SK-N-SH (cell line): ENCODE measurements around the gene MYORG. TPM values are rescaled to one million over a fixed set of nuclear protein-coding genes. Genes with fewer than 3 reads are reported as not detected.
"Not testable (repeated sequence)": the region's sequence is repeated elsewhere in the genome, so short reads cannot be mapped to it uniquely, and the experiment has no call there.

Source experiments
- CTCF ChIA-PET: fragments of 300-600, 350-600 bp; formaldehyde crosslinking; extraction: SDS; loops from one replicate; lab custom pipeline; 2021; lab: Yijun Ruan, JAX
- POLR2A ChIA-PET: fragments of 350-600 bp; sonication (Branson Sonifier 250); formaldehyde crosslinking; extraction: SDS; loops from one replicate; lab custom pipeline; 2020; ENCODE audit warnings: antibody characterized with exemption, inconsistent platforms; lab: Yijun Ruan, JAX
- DNase-seq: peaks from one replicate; pipeline ENCODE4 v3.0.0; 2012
- H2AFZ ChIP-seq: fragments of 200-600 bp; sonication (generic); 2 replicates; pipeline ENCODE4 v1.8.1; 2016; ENCODE audit warnings: antibody characterized with exemption, mild to moderate bottlenecking, low read depth
- H3F3A ChIP-seq: fragments of 200-600 bp; sonication (generic); replicated peaks from 2 replicates; pipeline ENCODE3; 2016; ENCODE audit warnings: antibody characterized with exemption, mild to moderate bottlenecking; ENCODE audit not compliant: insufficient read depth
- H3K27ac ChIP-seq, 2 experiments: fragments of 200-500 bp in 1 of 2; fragments of 200-600 bp in 1 of 2; sonication (Bioruptor generic) in 1 of 2; sonication (generic), shearing (Covaris generic) in 1 of 2; 2 replicates each; pipeline versions ENCODE4 v1.5.1 to v1.6.1; 2014 to 2016; ENCODE audit warnings: low read depth in 2 of 2, inconsistent platforms in 1 of 2, low read length in 1 of 2, mild to moderate bottlenecking in 1 of 2, mixed read lengths in 1 of 2
- H3K27me3 ChIP-seq: fragments of 200-600 bp; sonication (generic), shearing (Covaris generic); 2 replicates; pipeline ENCODE4 v1.6.1; 2016; ENCODE audit warnings: mixed run types; ENCODE audit not compliant: insufficient read depth
- H3K36me3 ChIP-seq, 2 experiments: fragments of 200-500 bp in 1 of 2; fragments of 200-600 bp in 1 of 2; sonication (Bioruptor generic) in 1 of 2; sonication (generic) in 1 of 2; replicated peaks in 1 of 2; 2 replicates each; pipeline versions ENCODE3 to v1.5.1; 2014 to 2016; ENCODE audit warnings: low read length in 1 of 2, mild to moderate bottlenecking in 1 of 2; ENCODE audit not compliant: insufficient read depth in 2 of 2, control insufficient read depth in 1 of 2
- H3K4me1 ChIP-seq, 2 experiments: fragments of 200-500 bp in 1 of 2; fragments of 200-600 bp in 1 of 2; sonication (Bioruptor generic) in 1 of 2; sonication (generic), shearing (Covaris generic) in 1 of 2; 2 replicates each; pipeline versions ENCODE4 v1.5.1 to v1.6.1; 2014 to 2016; ENCODE audit warnings: low read depth in 1 of 2, low read length in 1 of 2, mixed run types in 1 of 2; ENCODE audit not compliant: insufficient read depth in 2 of 2, control insufficient read depth in 1 of 2
- H3K4me2 ChIP-seq: fragments of 200-600 bp; sonication (generic), shearing (Covaris generic); 2 replicates; pipeline ENCODE4 v1.6.1; 2017; ENCODE audit warnings: mixed run types
- H3K4me3 ChIP-seq, 2 experiments: fragments of 200-500 bp in 1 of 2; fragments of 200-600 bp in 1 of 2; sonication (Bioruptor generic) in 1 of 2; sonication (generic), shearing (Covaris generic) in 1 of 2; 2 replicates each; pipeline versions ENCODE4 v1.5.1 to v1.8.1; 2014 to 2016; ENCODE audit warnings: low read depth in 2 of 2, inconsistent platforms in 1 of 2, low read length in 1 of 2, mild to moderate bottlenecking in 1 of 2, mixed read lengths in 1 of 2, moderate library complexity in 1 of 2
- H3K79me2 ChIP-seq: fragments of 200-600 bp; sonication (generic); 2 replicates; pipeline ENCODE4 v1.8.1; 2017; ENCODE audit warnings: mild to moderate bottlenecking; ENCODE audit not compliant: insufficient read depth
- H3K9ac ChIP-seq: fragments of 200-600 bp; sonication (generic); 2 replicates; pipeline ENCODE4 v1.6.1; 2017; ENCODE audit warnings: mixed run types
- H3K9me2 ChIP-seq: fragments of 200-600 bp; sonication (generic); 2 replicates; pipeline ENCODE4 v1.6.1; 2017; ENCODE audit warnings: mixed run types
- H3K9me3 ChIP-seq: fragments of 200-600 bp; sonication (generic); 2 replicates; pipeline ENCODE4 v1.6.1; 2017; ENCODE audit warnings: mixed run types, mild to moderate bottlenecking, moderate library complexity
- H4K20me1 ChIP-seq: fragments of 200-600 bp; sonication (generic); 2 replicates; pipeline ENCODE4 v1.6.1; 2017; ENCODE audit warnings: mild to moderate bottlenecking, mixed run types; ENCODE audit not compliant: insufficient read depth
- CHD2 ChIP-seq: fragments of 150-350 bp; IDR thresholded peaks from 2 replicates; pipeline ENCODE4 v1.6.1; 2018; ENCODE audit warnings: low read length; ENCODE audit not compliant: partially characterized antibody
- EP300 ChIP-seq, 2 experiments: IDR thresholded peaks; 2 replicates each; pipeline versions ENCODE4 v1.4.0 to v1.6.1; 2012; ENCODE audit warnings: borderline replicate concordance in 1 of 2, low read depth in 1 of 2, low read length in 1 of 2
- EZH2phosphoT487 ChIP-seq: fragments of 200-600 bp; sonication (generic); IDR thresholded peaks from 2 replicates; pipeline ENCODE4 v1.6.1; 2017; ENCODE audit warnings: low read depth, mixed run types, mild to moderate bottlenecking, antibody characterized with exemption, moderate library complexity, borderline replicate concordance
- FOXM1 ChIP-seq: IDR thresholded peaks from 2 replicates; pipeline ENCODE4 v1.4.0; 2012; ENCODE audit warnings: low read depth, mild to moderate bottlenecking
- MEF2A ChIP-seq: IDR thresholded peaks from 2 replicates; pipeline ENCODE4 v1.4.0; 2012; ENCODE audit warnings: low read depth, borderline replicate concordance
- NRF1 ChIP-seq: IDR thresholded peaks from 2 replicates; pipeline ENCODE4 v1.6.1; 2012; ENCODE audit warnings: low read depth, mild to moderate bottlenecking, low read length
- WGBS: methylation state at CpG from one replicate; pipeline ENCODE4 v1.1.6; 2017; ENCODE audit warnings: low lambda C conversion rate; 5-methylcytosine and 5-hydroxymethylcytosine counted together
- polyA plus RNA-seq, 3 experiments: library from polyadenylated mRNA; depleted of rRNA; stranded (reverse); fragments of >200 nt; gene quantifications; 2 replicates each; pipeline ENCODE4 v1.2.3, GENCODE V29; 2012
- TF ChIP-seq, protein P1 (sequence below): IDR thresholded peaks from 2 replicates; pipeline ENCODE4 v1.4.0; 2012; ENCODE audit warnings: low read depth
- TF ChIP-seq, protein P2 (sequence below): fragments of 150-350 bp; IDR thresholded peaks from 2 replicates; pipeline ENCODE4 v1.6.1; 2017; ENCODE audit warnings: antibody characterized with exemption, low read length, low read depth, borderline replicate concordance
- TF ChIP-seq, protein P3 (sequence below): IDR thresholded peaks from 2 replicates; pipeline ENCODE4 v1.4.0; 2012; ENCODE audit warnings: low read depth, borderline replicate concordance
- TF ChIP-seq, protein P4 (sequence below): fragments of 200-600 bp; sonication (generic); IDR thresholded peaks from 2 replicates; pipeline ENCODE4 v1.6.1; 2017; ENCODE audit warnings: antibody characterized with exemption, mild to moderate bottlenecking, moderate library complexity

MYORG gene
- polyA plus RNA-seq, 1 of the 3 experiments (the other 2 are of a cell fraction): 1.1 TPM

DNA sequence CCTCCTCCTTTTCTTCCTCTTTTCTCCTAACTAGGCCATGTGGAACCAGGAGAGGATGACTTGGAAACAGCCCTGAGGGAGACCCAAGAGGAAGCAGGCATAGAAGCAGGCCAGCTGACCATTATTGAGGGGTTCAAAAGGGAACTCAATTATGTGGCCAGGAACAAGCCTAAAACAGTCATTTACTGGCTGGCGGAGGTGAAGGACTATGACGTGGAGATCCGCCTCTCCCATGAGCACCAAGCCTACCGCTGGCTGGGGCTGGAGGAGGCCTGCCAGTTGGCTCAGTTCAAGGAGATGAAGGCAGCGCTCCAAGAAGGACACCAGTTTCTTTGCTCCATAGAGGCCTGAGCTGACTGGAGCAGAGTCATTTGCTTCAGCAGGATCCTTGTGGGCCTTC lies 33.6 kb downstream of the MYORG start (continued):
- TF ChIP-seq CHD2: no peak
- no peak for TF ChIP-seq MEF2A
- TF ChIP-seq, protein P1, sequence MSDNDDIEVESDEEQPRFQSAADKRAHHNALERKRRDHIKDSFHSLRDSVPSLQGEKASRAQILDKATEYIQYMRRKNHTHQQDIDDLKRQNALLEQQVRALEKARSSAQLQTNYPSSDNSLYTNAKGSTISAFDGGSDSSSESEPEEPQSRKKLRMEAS: no peak
- TF ChIP-seq, protein P2, sequence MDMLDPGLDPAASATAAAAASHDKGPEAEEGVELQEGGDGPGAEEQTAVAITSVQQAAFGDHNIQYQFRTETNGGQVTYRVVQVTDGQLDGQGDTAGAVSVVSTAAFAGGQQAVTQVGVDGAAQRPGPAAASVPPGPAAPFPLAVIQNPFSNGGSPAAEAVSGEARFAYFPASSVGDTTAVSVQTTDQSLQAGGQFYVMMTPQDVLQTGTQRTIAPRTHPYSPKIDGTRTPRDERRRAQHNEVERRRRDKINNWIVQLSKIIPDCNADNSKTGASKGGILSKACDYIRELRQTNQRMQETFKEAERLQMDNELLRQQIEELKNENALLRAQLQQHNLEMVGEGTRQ: no peak
- no peak for TF ChIP-seq FOXM1
- TF ChIP-seq NRF1: no peak
- TF ChIP-seq, all 33 proteins: peak for 0

DNA sequence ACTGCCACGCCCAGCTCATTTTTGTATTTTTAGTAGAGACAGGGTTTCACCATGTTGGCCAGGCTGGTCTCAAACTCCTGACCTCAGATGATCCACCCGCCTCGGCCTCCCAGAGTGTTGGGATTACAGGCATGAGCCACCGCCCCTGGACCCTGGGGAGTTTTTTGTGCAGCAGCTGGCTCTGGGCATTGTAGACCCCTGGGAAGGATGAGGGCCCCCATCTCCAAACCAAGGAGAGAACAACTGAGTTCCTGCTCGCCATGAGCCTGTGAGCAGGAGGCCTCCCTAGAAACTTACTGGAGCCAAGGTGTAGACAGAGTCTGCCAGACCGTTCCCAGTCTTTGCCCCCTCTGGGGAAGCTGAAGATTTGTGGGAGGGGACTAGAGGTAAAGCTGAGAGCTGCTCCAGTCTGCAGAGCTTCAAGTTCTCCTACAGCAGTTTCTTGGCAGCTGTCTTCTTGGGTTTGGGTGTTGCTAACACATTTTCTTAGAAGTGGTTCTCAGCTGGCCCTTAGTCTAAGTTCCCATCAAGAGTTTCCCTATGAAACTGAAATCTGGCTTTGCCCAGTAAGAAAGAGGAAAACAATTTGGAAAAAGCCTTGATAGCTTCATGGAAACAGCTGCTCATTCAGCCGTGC lies 34.9 kb downstream of the MYORG start:
- Histone ChIP-seq H3K9me3 (no peaks in the 10 kb centered on the region), H3K9me2 (no peaks in the 10 kb centered on the region), H3K27ac (no peak overlapping the region), H3K36me3 (peaks cover 32% of the 10 kb centered on the region in 2 experiments), H3K4me3 (no peak overlapping the region)
- TF ChIP-seq, protein P3, sequence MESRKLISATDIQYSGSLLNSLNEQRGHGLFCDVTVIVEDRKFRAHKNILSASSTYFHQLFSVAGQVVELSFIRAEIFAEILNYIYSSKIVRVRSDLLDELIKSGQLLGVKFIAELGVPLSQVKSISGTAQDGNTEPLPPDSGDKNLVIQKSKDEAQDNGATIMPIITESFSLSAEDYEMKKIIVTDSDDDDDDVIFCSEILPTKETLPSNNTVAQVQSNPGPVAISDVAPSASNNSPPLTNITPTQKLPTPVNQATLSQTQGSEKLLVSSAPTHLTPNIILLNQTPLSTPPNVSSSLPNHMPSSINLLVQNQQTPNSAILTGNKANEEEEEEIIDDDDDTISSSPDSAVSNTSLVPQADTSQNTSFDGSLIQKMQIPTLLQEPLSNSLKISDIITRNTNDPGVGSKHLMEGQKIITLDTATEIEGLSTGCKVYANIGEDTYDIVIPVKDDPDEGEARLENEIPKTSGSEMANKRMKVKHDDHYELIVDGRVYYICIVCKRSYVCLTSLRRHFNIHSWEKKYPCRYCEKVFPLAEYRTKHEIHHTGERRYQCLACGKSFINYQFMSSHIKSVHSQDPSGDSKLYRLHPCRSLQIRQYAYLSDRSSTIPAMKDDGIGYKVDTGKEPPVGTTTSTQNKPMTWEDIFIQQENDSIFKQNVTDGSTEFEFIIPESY: no peak
- TF ChIP-seq, all 33 proteins: peak for 0
- peaks cover 0 to 17% of the 10 kb centered on the region in 2 experiments; a peak in 1 of 4 replicates for H3K4me1 ChIP-seq
- H3K9ac ChIP-seq: no peak overlapping the region
- no peak for DNase-seq
- CTCF ChIA-PET: interaction anchor here (0.5 to 1.8 kb wide), 6 partner anchors 9 to 272 kb away, joined by 3 to 11 read pairs (median 4); no protein-coding TSS in a partner anchor
- no peak overlapping the region for H3K4me2 ChIP-seq
- POLR2A ChIA-PET: no interaction called here
- H4K20me1 ChIP-seq: no peaks in the 10 kb centered on the region
- 88% methylated on average over 7 of the region's 7 CpGs for WGBS
- H3K27me3 ChIP-seq: no peaks in the 10 kb centered on the region
- H2AFZ ChIP-seq: no peak overlapping the region
- H3K79me2 ChIP-seq: peaks cover 6% of the 10 kb centered on the region; the same call in 1 of the 2 replicates
- no peaks in the 10 kb centered on the region for H3F3A ChIP-seq

DNA sequence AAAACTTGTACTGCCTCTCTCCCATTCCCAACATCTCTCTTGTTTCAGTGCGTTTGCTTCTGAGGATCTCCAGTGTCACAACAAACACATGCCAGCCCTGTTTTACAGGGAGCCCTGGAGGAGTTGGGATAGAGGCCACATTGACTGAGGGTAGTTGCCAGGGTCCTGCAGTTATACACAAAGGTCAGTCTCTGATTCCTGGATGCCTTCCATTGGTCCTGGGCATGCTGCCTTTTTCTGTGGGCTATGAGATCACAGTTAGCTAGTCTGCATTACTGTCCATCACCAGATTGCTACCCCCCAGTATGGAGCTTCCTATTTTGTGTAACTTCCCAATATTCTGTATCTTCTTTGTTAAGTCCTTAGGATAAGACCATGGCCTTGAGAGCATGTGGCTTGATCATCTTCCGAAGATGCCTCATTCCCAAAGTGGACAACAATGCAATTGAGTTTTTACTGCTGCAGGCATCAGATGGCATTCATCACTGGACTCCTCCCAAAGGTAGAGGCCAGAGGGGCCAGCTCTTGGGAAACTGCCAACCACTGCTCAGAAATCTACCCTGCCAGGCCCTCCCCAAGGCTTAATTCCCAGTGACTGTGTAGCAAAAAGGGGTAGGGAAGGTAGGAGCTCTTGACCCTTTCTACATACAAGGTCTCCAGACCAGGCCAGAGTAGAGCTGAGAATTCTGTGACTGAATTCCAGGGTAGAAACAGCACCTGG lies 37.9 kb downstream of the MYORG start:
- CTCF ChIA-PET: interaction anchor here (0.6 to 3.2 kb wide), 6 partner anchors 8 to 265 kb away, joined by 3 to 25 read pairs (median 4); partner anchors contain the start of gene MYORG
- no peaks in the 10 kb centered on the region for H3K27me3 ChIP-seq
- H3K4me1 ChIP-seq: peaks cover 0 to 3% of the 10 kb centered on the region in 2 experiments; a peak in 1 of 4 replicates
- no peak overlapping the region for H3K9ac ChIP-seq
- H3K4me3 ChIP-seq: no peak overlapping the region
- no peaks in the 10 kb centered on the region for H4K20me1 ChIP-seq
- no peaks in the 10 kb centered on the region for H3K9me3 ChIP-seq
- no peak for DNase-seq
- peaks cover 35% of the 10 kb centered on the region in 2 experiments for H3K36me3 ChIP-seq
- H3K27ac ChIP-seq: no peak overlapping the region
- peaks cover 16% of the 10 kb centered on the region; the same call in 1 of the 2 replicates for H3K79me2 ChIP-seq
- no peak for TF ChIP-seq EP300 (IDR thresholded peaks at IDR 0.05; ENCODE audit: borderline replicate concordance in 1 of 2, low read depth in 1 of 2, low read length in 1 of 2)
- TF ChIP-seq, protein P4, sequence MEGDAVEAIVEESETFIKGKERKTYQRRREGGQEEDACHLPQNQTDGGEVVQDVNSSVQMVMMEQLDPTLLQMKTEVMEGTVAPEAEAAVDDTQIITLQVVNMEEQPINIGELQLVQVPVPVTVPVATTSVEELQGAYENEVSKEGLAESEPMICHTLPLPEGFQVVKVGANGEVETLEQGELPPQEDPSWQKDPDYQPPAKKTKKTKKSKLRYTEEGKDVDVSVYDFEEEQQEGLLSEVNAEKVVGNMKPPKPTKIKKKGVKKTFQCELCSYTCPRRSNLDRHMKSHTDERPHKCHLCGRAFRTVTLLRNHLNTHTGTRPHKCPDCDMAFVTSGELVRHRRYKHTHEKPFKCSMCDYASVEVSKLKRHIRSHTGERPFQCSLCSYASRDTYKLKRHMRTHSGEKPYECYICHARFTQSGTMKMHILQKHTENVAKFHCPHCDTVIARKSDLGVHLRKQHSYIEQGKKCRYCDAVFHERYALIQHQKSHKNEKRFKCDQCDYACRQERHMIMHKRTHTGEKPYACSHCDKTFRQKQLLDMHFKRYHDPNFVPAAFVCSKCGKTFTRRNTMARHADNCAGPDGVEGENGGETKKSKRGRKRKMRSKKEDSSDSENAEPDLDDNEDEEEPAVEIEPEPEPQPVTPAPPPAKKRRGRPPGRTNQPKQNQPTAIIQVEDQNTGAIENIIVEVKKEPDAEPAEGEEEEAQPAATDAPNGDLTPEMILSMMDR: no peak
- no peak for TF ChIP-seq EZH2phosphoT487
- TF ChIP-seq, all 33 proteins: peak for 0
- Histone ChIP-seq H3K4me2 (no peak overlapping the region), H3K9me2 (no peaks in the 10 kb centered on the region), H2AFZ (no peak overlapping the region), H3F3A (no peaks in the 10 kb centered on the region)
- WGBS: 86% methylated on average over 2 of the region's 2 CpGs
- POLR2A ChIA-PET: no interaction called here

DNA sequence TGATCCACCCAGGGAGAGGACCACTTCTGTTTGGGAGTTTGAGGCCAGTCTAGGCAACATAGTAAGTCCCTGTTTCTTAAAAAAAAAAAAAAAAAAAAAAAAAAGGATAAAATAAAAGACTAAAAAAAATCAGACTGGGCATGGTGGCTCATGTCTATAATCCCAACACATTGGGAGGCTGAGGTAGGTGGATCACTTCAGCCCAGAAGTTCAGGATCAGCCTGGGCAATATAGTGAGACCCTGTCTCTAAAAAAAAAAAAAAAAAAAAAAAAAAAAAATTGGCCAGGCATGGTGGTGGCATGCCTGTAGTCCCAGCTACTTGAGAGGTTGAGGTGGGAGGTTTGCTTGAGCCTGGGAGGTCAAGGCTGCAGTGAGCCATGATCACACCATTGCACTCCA lies 38.6 kb downstream of the MYORG start:
- H3K4me3 ChIP-seq, H3K4me2 ChIP-seq, H3K9me2 ChIP-seq, H3K9me3 ChIP-seq, H3K27me3 ChIP-seq, DNase-seq, H4K20me1 ChIP-seq, H2AFZ ChIP-seq, POLR2A ChIA-PET, H3K4me1 ChIP-seq, H3K27ac ChIP-seq, H3K9ac ChIP-seq, H3F3A ChIP-seq: not testable (repeated sequence)
- H3K79me2 ChIP-seq: peaks cover 21% of the 10 kb centered on the region; the same call in 1 of the 2 replicates
- CTCF ChIA-PET: interaction anchor here (0.6 to 3.2 kb wide), 5 partner anchors 9 to 266 kb away, joined by 3 to 25 read pairs (median 4); partner anchors contain the start of gene MYORG
- peaks cover 28 to 30% of the 10 kb centered on the region in 2 experiments for H3K36me3 ChIP-seq
